Measurements from ENCODE around the gene SLC17A9.

Gene SLC17A9

GRCh38 chr20:62937268-62938104 is 15.0 kb upstream of the SLC17A9 start:
- H3K9ac ChIP-seq (ENCODE audit: low read length in 5 of 5) = peak overlapping the region; percentile 81 to 97 (median 92)
- H3K27me3 ChIP-seq (ENCODE audit: control insufficient read depth in 5 of 5, insufficient read depth in 4 of 5, low read length in 5 of 5) = no peaks in the 10 kb centered on the region
- no peaks in the 10 kb centered on the region for H3K9me3 ChIP-seq (ENCODE audit: control insufficient read depth in 5 of 5, low read length in 5 of 5)
- H3K36me3 ChIP-seq (ENCODE audit: control insufficient read depth in 5 of 5, insufficient read depth in 5 of 5, low read length in 5 of 5) = peaks cover 2 to 31% (median 10%) of the 10 kb centered on the region in 5 donors
- peaks cover 9 to 47% (median 40%) of the 10 kb centered on the region in 5 donors for H3K4me1 ChIP-seq (ENCODE audit: control insufficient read depth in 5 of 5, insufficient read depth in 5 of 5, low read length in 5 of 5)
- H3K4me3 ChIP-seq (ENCODE audit: low read depth in 1 of 5, low read length in 5 of 5) = peak overlapping the region; percentile 76 to 96 (median 94)
- peak overlapping the region; percentile 89 for H3K27ac ChIP-seq (ENCODE audit: low read depth, low read length)

GRCh38 chr20:62938105-62938888 is 14.2 kb upstream of the SLC17A9 start, which contains the start of gene GID8:
Gene GID8, plus strand, starts transcription at chr20:62938147. Its CDS starts 3,356 bp downstream, at chr20:62941503.
- Histone ChIP-seq H3K4me3 (ENCODE audit: low read depth in 1 of 5, low read length in 5 of 5) (peak within 1 kb of the TSS; percentile 77 to 96 (median 94)), H3K27me3 (ENCODE audit: control insufficient read depth in 5 of 5, insufficient read depth in 4 of 5, low read length in 5 of 5) (no peaks in the 10 kb centered on the region), H3K4me1 (ENCODE audit: control insufficient read depth in 5 of 5, insufficient read depth in 5 of 5, low read length in 5 of 5) (peaks cover 9 to 47% (median 40%) of the 10 kb centered on the region in 5 donors), H3K27ac (ENCODE audit: low read depth, low read length) (peak within 1 kb of the TSS; percentile 89), H3K9ac (ENCODE audit: low read length in 5 of 5) (peak within 1 kb of the TSS; percentile 84 to 97 (median 92)), H3K36me3 (ENCODE audit: control insufficient read depth in 5 of 5, insufficient read depth in 5 of 5, low read length in 5 of 5) (peaks cover 5 to 39% (median 17%) of the 10 kb centered on the region in 5 donors), H3K9me3 (ENCODE audit: control insufficient read depth in 5 of 5, low read length in 5 of 5) (no peaks in the 10 kb centered on the region)

GRCh38 chr20:62940875-62941274 is 11.6 kb upstream of the SLC17A9 start:
- Histone ChIP-seq H3K9ac (ENCODE audit: low read length in 5 of 5) (peak overlapping the region in 1 of 5 donors; percentile 13), H3K27me3 (ENCODE audit: control insufficient read depth in 5 of 5, insufficient read depth in 4 of 5, low read length in 5 of 5) (no peaks in the 10 kb centered on the region), H3K9me3 (ENCODE audit: control insufficient read depth in 5 of 5, low read length in 5 of 5) (no peaks in the 10 kb centered on the region), H3K27ac (ENCODE audit: low read depth, low read length) (no peak overlapping the region), H3K36me3 (ENCODE audit: control insufficient read depth in 5 of 5, insufficient read depth in 5 of 5, low read length in 5 of 5) (peaks cover 8 to 52% (median 39%) of the 10 kb centered on the region in 5 donors), H3K4me3 (ENCODE audit: low read depth in 1 of 5, low read length in 5 of 5) (no peak overlapping the region), H3K4me1 (ENCODE audit: control insufficient read depth in 5 of 5, insufficient read depth in 5 of 5, low read length in 5 of 5) (peaks cover 5 to 37% (median 32%) of the 10 kb centered on the region in 5 donors)

- H3K27me3 ChIP-seq (ENCODE audit: control insufficient read depth in 5 of 5, insufficient read depth in 4 of 5, low read length in 5 of 5) = no peaks in the 10 kb centered on the region
- H3K4me3 ChIP-seq (ENCODE audit: low read depth in 1 of 5, low read length in 5 of 5) = no peak overlapping the region
- H3K4me1 ChIP-seq (ENCODE audit: control insufficient read depth in 5 of 5, insufficient read depth in 5 of 5, low read length in 5 of 5) = peaks cover 3 to 28% (median 23%) of the 10 kb centered on the region in 5 donors
- H3K9me3 ChIP-seq (ENCODE audit: control insufficient read depth in 5 of 5, low read length in 5 of 5) = no peaks in the 10 kb centered on the region
- no peak overlapping the region for H3K9ac ChIP-seq (ENCODE audit: low read length in 5 of 5)
- H3K36me3 ChIP-seq (ENCODE audit: control insufficient read depth in 5 of 5, insufficient read depth in 5 of 5, low read length in 5 of 5) = peaks cover 11 to 61% (median 48%) of the 10 kb centered on the region in 5 donors
- H3K27ac ChIP-seq (ENCODE audit: low read depth, low read length) = no peak overlapping the region
Observed at GRCh38 chr20:62941792-62942191, 10.7 kb upstream of the SLC17A9 start.

GRCh38 chr20:62942456-62942855 is 10.1 kb upstream of the SLC17A9 start:
- no peaks in the 10 kb centered on the region for H3K9me3 ChIP-seq (ENCODE audit: control insufficient read depth in 5 of 5, low read length in 5 of 5)
- no peaks in the 10 kb centered on the region for H3K27me3 ChIP-seq (ENCODE audit: control insufficient read depth in 5 of 5, insufficient read depth in 4 of 5, low read length in 5 of 5)
- no peak overlapping the region for H3K27ac ChIP-seq (ENCODE audit: low read depth, low read length)
- H3K4me3 ChIP-seq (ENCODE audit: low read depth in 1 of 5, low read length in 5 of 5) = no peak overlapping the region
- H3K9ac ChIP-seq (ENCODE audit: low read length in 5 of 5) = no peak overlapping the region
- H3K36me3 ChIP-seq (ENCODE audit: control insufficient read depth in 5 of 5, insufficient read depth in 5 of 5, low read length in 5 of 5) = peaks cover 11 to 66% (median 55%) of the 10 kb centered on the region in 5 donors
- peaks cover 2 to 21% (median 19%) of the 10 kb centered on the region in 5 donors for H3K4me1 ChIP-seq (ENCODE audit: control insufficient read depth in 5 of 5, insufficient read depth in 5 of 5, low read length in 5 of 5)

- Histone ChIP-seq H3K9ac (ENCODE audit: low read length in 5 of 5) (no peak overlapping the region), H3K36me3 (ENCODE audit: control insufficient read depth in 5 of 5, insufficient read depth in 5 of 5, low read length in 5 of 5) (peaks cover 13 to 76% (median 62%) of the 10 kb centered on the region in 5 donors), H3K4me3 (ENCODE audit: low read depth in 1 of 5, low read length in 5 of 5) (no peak overlapping the region), H3K9me3 (ENCODE audit: control insufficient read depth in 5 of 5, low read length in 5 of 5) (no peaks in the 10 kb centered on the region), H3K27ac (ENCODE audit: low read depth, low read length) (no peak overlapping the region), H3K4me1 (ENCODE audit: control insufficient read depth in 5 of 5, insufficient read depth in 5 of 5, low read length in 5 of 5) (peaks cover 2 to 21% (median 18%) of the 10 kb centered on the region in 5 donors), H3K27me3 (ENCODE audit: control insufficient read depth in 5 of 5, insufficient read depth in 4 of 5, low read length in 5 of 5) (no peaks in the 10 kb centered on the region)
Observed at GRCh38 chr20:62943396-62943795, 9.1 kb upstream of the SLC17A9 start.

GRCh38 chr20:62944184-62944583 is 8.3 kb upstream of the SLC17A9 start:
- Histone ChIP-seq H3K4me3 (ENCODE audit: low read depth in 1 of 5, low read length in 5 of 5) (no peak overlapping the region), H3K9me3 (ENCODE audit: control insufficient read depth in 5 of 5, low read length in 5 of 5) (peaks cover 0 to 3% (median 0%) of the 10 kb centered on the region in 5 donors), H3K9ac (ENCODE audit: low read length in 5 of 5) (no peak overlapping the region), H3K4me1 (ENCODE audit: control insufficient read depth in 5 of 5, insufficient read depth in 5 of 5, low read length in 5 of 5) (peaks cover 0 to 13% (median 10%) of the 10 kb centered on the region in 5 donors), H3K27ac (ENCODE audit: low read depth, low read length) (no peak overlapping the region), H3K36me3 (ENCODE audit: control insufficient read depth in 5 of 5, insufficient read depth in 5 of 5, low read length in 5 of 5) (peaks cover 14 to 81% (median 67%) of the 10 kb centered on the region in 5 donors), H3K27me3 (ENCODE audit: control insufficient read depth in 5 of 5, insufficient read depth in 4 of 5, low read length in 5 of 5) (no peaks in the 10 kb centered on the region)

GRCh38 chr20:62944746-62945145 is 7.8 kb upstream of the SLC17A9 start:
- peaks cover 0 to 8% (median 5%) of the 10 kb centered on the region in 5 donors for H3K4me1 ChIP-seq (ENCODE audit: control insufficient read depth in 5 of 5, insufficient read depth in 5 of 5, low read length in 5 of 5)

GRCh38 chr20:62945771-62946339 is 6.7 kb upstream of the SLC17A9 start:
- Histone ChIP-seq H3K4me1 (ENCODE audit: control insufficient read depth in 5 of 5, insufficient read depth in 5 of 5, low read length in 5 of 5) (peaks cover 0 to 5% (median 3%) of the 10 kb centered on the region in 5 donors), H3K36me3 (ENCODE audit: control insufficient read depth in 5 of 5, insufficient read depth in 5 of 5, low read length in 5 of 5) (peaks cover 14 to 93% (median 77%) of the 10 kb centered on the region in 5 donors)

More at GRCh38 chr20:62944746-62945145, 7.8 kb upstream of the SLC17A9 start:
- H3K9me3 ChIP-seq (ENCODE audit: control insufficient read depth in 5 of 5, low read length in 5 of 5) = peaks cover 0 to 5% (median 0%) of the 10 kb centered on the region in 5 donors
- H3K9ac ChIP-seq (ENCODE audit: low read length in 5 of 5) = no peak overlapping the region
- H3K27me3 ChIP-seq (ENCODE audit: control insufficient read depth in 5 of 5, insufficient read depth in 4 of 5, low read length in 5 of 5) = no peaks in the 10 kb centered on the region
- no peak overlapping the region for H3K4me3 ChIP-seq (ENCODE audit: low read depth in 1 of 5, low read length in 5 of 5)
- peaks cover 14 to 87% (median 71%) of the 10 kb centered on the region in 5 donors for H3K36me3 ChIP-seq (ENCODE audit: control insufficient read depth in 5 of 5, insufficient read depth in 5 of 5, low read length in 5 of 5)
- H3K27ac ChIP-seq (ENCODE audit: low read depth, low read length) = no peak overlapping the region

More at GRCh38 chr20:62945771-62946339, 6.7 kb upstream of the SLC17A9 start:
- Histone ChIP-seq H3K4me3 (ENCODE audit: low read depth in 1 of 5, low read length in 5 of 5) (no peak overlapping the region), H3K9ac (ENCODE audit: low read length in 5 of 5) (peak overlapping the region in 1 of 5 donors; percentile 5), H3K27ac (ENCODE audit: low read depth, low read length) (no peak overlapping the region), H3K27me3 (ENCODE audit: control insufficient read depth in 5 of 5, insufficient read depth in 4 of 5, low read length in 5 of 5) (no peaks in the 10 kb centered on the region), H3K9me3 (ENCODE audit: control insufficient read depth in 5 of 5, low read length in 5 of 5) (peaks cover 0 to 5% (median 0%) of the 10 kb centered on the region in 5 donors)
